SU-DHL-6 (cell line): ENCODE measurements around the gene KDM3A.

ENCODE experiments used
- CTCF ChIP-seq: fragments of 200-600 bp; sonication (generic); IDR thresholded peaks from one replicate; pipeline ENCODE4 v1.5.1; 2017; ENCODE audit warnings: antibody characterized with exemption, mild to moderate bottlenecking, low read length, moderate library complexity; ENCODE audit not compliant: insufficient read depth, poor library complexity, severe bottlenecking
- EZH2phosphoT487 ChIP-seq: fragments of 200-600 bp; sonication (generic), shearing (Covaris generic); conservative IDR thresholded peaks from 2 replicates; pipeline ENCODE4 v1.6.1; 2018; ENCODE audit warnings: mild to moderate bottlenecking, antibody characterized with exemption, low read length, moderate library complexity, mixed read lengths

- no peak for TF ChIP-seq CTCF
- no peak for TF ChIP-seq EZH2phosphoT487
These were observed 59.3 kb downstream of the KDM3A start for GRCh38 chr2:86500325-86501083.
